Measurements from ENCODE around the gene CCNA2.

CCNA2 gene

GRCh38 chr4:121823505-121824170 is at the start of gene CCNA2:
TSS of gene CCNA2 (minus strand) at chr4:121823883. CDS start at chr4:121823628, 255 bp downstream.
- peak; percentile 97 for DNase-seq (ENCODE audit: low spot score)

DNA sequence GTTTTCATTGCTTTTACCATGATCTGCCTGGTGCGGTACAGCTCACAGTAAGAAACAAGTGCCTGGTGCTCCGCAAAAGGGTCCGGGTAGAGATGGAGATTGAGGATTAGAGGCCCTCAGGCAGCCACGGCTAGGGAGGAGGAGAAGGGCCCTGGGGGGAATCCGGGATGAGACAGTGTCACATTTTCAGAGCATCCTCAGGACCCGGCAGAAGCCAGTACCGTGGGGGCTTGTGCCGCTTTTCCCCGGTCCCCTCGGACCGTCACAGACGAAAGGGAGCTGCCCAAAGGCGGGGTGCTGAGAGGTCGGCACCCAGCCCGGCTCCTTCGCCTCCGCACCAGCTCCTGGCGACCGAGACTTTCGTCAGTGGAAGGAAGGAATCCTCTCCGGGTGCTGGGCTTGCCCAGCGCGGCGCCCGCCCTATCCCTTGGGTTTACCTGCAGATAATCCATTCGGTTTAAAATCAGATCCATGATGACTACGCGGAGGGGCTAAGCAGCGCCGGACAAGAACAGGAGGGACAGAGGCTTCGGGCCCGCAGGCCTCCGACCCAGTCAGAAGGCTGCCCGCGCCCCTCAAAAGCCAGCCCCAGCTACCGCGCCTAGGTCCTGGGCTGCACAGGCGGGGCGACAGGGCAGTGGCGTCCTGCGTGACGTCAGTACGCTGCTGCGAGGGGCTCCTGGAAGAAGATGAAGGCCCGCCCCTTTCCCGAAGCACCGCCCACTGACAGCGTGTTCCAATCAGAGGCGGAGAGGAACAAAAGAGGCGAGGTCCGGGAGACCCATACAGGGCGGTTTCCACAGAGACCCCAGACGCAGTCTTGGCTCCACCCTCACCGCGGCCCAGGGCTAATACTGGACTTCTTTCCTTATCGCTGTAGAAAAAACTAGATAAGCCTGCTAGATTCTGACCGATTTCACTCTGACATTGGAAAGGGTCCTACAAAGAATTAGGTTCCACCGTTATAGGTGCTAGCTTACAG is 46.4 kb upstream of the CCNA2 start, which contains the start of gene BBS7:
Gene BBS7, minus strand, starts transcription at position 634 of the 982 bp plus-strand sequence. Its CDS starts 161 bp downstream, at position 473.
- peak; percentile 95 for DNase-seq (ENCODE audit: low spot score)

GRCh38 chr4:121863799-121864198 is 40.1 kb upstream of the CCNA2 start:
- no peak for DNase-seq (ENCODE audit: low spot score)

GRCh38 chr4:121861426-121861825 is 37.7 kb upstream of the CCNA2 start:
- no peak for DNase-seq (ENCODE audit: low spot score)

DNA sequence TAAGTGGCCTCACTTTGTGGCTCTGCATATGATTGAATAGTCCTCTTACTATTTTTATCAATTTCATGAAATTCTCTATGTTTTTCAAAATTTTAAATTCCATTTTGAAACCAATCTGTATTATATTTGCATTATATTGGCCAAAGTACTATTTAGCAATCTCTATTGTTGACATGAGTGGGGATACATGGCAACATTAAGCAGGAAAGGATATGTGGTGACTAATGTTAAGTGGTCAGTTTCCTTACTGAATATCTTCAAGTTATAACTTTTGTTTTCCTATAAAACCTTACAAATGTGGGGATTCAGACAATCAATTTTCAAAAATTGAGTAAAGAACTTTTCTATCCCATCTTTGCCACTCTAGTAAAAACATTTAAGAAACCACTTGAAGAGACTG is 36.4 kb upstream of the CCNA2 start:
- no peak for DNase-seq (ENCODE audit: low spot score)

DNA sequence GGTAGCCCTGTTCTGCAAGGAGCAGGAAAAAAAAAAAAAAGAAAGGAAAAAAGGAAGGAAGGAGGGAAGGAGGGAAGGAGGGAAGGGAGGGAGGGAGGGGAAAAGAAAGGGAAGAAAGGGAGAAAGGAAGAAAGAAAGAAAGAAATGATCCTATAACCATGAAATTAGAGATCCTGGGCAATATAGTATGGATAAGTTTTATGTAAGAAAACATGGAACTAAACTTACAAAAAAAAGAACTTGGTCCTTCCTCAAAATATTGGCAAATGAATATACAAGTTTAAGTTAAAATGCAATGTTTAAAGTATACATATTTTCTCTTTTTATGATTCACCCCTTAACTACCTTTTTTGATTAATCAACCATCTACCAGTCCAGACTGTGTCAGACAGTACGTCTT is 27.7 kb upstream of the CCNA2 start:
- DNase-seq (ENCODE audit: low spot score) = no peak

DNA sequence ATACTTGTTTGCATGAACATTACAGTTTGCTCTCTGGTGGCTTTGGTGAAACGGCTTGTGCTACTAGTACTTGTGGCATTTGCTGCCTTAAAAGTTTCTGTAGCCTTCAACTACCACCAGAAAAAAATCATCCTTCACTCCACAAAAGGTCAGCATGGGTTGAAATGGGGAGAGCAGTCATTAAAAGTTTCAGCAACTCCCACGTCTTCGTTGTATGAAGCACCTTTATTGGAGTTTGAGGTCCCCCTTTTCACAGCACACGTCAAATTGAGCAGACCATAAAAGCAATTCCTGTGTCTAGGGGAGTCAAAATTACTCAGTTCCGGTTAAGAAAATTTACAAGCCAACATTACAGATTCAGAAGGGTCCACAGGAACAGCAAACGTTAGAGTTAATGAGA is 23.0 kb upstream of the CCNA2 start:
- no peak for DNase-seq (ENCODE audit: low spot score)

DNA sequence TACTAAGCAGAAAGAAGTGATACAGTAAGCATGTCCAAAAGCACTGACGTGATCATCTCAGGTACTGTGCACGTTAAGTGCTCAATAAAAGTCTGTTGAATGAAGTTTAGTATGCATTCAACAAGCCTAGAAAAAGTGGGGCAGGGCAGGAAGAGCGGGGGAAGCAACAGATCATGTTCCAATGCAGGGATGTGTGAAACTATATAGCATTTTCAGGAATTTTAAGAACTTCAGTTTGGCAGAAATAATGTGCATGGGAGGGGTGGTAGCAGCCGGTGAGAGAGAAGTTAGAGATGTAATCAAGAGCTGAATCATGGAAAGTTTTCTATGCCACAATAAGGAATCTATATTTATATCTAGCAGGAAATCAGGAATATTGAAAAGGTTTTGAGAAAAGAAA is 19.2 kb upstream of the CCNA2 start:
- no peak for DNase-seq (ENCODE audit: low spot score)

- DNase-seq (ENCODE audit: low spot score) = no peak
Measured at GRCh38 chr4:121838136-121838535, 14.5 kb upstream of the CCNA2 start.

- DNase-seq (ENCODE audit: low spot score) = no peak
Measured at GRCh38 chr4:121829511-121829910, 5.8 kb upstream of the CCNA2 start.

- peak; percentile 77 for DNase-seq (ENCODE audit: low spot score)
Measured at GRCh38 chr4:121827853-121828252, 4.2 kb upstream of the CCNA2 start.

DNA sequence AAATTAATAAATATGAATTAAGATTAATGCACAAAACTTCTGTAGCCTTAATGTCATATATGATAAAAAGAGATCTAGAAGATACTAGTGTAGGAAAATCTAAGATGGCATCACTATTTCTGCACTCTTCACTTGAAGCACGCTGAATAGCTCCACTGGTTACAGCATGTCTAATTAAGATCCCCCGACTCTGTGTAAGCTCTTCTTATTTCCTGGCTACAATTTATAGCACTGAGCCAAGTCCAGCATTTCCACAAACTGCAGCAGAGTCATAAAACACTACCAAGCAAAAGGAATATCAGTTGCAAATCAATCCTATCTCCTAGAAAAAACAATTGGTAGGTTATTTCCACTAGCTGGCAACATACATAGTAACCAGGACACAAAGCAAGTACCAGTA is 1.3 kb upstream of the CCNA2 start:
- no peak for DNase-seq (ENCODE audit: low spot score)

DNA sequence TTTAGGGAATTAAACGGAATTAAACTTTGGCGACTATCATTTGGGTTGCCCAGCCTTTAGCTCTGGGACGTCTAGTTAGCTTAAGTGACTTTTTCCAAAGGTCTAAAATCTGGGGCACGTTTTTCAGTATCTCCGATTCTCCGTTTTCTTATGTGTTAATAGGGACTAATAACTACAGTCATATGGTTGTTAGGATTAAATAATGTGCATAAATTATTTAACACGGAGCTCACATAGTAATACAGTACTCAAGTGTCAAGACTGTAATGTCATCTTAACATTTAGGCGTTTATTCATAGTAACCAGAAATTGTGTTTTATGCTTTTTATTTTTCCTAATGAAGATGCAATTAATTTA is 466 bp upstream of the CCNA2 start:
- DNase-seq (ENCODE audit: low spot score) = no peak

DNA sequence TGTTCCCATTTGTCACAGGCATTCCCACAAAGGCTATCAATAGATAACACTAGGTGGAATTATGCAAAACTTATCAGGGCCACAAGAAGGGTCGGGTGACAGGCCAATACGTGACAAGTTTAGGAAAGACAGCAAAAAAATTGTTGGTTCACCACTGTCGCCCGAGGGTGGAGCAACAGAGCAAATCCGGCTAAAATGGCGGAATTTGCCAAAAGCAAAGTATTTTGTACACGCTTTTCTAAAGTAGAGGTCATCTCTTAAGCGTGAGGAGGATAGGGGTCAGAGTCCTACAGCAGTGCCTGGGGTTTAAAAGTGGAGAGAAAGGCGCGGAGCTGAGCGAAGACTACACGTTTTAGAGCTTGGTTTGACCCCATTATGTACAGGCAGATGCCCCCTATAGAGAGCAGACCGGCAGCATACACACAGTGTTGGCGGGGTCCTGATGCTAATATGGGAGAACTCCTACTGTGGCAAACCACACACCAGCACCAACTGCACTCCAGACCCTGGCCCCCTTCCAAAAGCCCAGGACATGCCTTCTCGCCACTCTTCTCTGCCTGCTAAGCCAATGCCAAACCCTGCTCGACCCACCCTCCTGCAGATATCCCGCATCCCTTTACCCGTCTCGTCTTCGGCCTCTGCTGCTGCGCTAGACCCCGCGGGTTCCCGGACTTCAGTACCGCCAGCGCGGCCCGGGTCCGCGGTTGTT is 733 bp downstream of the CCNA2 start:
- DNase-seq (ENCODE audit: low spot score) = peak; percentile 75

DNA sequence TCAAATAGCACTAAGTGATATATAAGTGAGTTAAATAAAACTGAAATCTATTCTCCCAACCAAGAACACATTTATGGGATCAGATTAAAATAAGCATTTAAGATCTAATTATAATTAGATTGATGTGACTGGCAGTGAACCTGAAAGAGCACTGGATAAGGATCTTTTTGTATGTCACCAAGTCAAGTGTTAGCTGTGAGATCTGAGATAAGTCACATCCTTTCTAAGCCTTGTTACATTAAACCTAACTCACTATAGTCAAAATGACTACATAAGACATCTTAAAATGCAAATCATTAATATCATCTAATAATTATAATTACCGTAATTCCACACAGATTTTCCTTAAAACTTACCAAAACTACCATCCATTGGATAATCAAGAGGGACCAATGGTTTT is 1.6 kb downstream of the CCNA2 start:
- DNase-seq (ENCODE audit: low spot score) = peak; percentile 28

GRCh38 chr4:121819216-121819965 is 4.3 kb downstream of the CCNA2 start:
- no peak for DNase-seq (ENCODE audit: low spot score)

GRCh38 chr4:121818215-121818614 is 5.5 kb downstream of the CCNA2 start:
- DNase-seq (ENCODE audit: low spot score) = no peak

GRCh38 chr4:121817701-121818100 is 6.0 kb downstream of the CCNA2 start:
- no peak for DNase-seq (ENCODE audit: low spot score)

DNA sequence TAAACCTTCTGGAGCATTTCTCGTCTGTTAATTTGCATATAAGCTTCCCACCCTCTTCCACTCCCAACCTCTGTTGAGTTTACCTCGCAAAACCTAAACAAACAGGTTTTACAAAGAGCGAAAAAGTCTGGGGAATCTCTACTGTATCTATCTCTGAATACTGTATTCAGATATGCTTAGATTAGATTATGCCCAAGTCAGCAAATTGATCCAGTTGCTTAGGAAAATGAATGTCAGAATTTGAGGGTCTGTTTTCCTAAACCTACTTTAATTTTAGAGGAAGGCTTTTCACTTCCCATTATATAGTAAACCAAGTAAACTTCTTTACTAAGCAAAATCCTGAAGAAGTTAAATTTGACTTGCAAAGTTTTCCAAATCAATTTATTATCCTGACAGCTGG is 6.7 kb downstream of the CCNA2 start:
- no peak for DNase-seq (ENCODE audit: low spot score)

DNA sequence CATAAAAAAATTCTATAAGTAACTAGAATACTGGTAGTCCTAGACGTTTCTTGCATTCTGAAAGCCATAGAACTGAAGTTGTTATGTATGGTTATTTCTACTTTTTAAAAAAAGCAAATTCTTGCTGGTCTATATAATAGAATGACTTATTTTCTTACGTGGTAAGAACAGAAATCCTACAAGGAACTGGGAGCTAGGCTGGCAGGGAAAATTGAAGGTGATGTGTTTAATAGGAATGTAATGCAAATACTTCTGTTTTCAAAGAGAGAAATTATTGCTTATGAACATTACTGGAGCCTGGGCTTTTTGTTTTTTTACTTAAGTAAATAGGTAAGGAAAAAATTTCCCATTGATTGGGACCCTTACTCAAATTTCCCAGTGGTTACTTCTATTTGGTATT is 8.9 kb downstream of the CCNA2 start:
- DNase-seq (ENCODE audit: low spot score) = no peak

GRCh38 chr4:121811122-121811521 is 12.6 kb downstream of the CCNA2 start:
- DNase-seq (ENCODE audit: low spot score) = no peak

- no peak for DNase-seq (ENCODE audit: low spot score)
Measured at GRCh38 chr4:121806411-121806810, 17.3 kb downstream of the CCNA2 start.
